Measurements from ENCODE around the gene SMCO1.
"Not testable (repeated sequence)": the region's sequence is repeated elsewhere in the genome, so short reads cannot be mapped to it uniquely, and the experiment has no call there.

SMCO1 gene

DNA sequence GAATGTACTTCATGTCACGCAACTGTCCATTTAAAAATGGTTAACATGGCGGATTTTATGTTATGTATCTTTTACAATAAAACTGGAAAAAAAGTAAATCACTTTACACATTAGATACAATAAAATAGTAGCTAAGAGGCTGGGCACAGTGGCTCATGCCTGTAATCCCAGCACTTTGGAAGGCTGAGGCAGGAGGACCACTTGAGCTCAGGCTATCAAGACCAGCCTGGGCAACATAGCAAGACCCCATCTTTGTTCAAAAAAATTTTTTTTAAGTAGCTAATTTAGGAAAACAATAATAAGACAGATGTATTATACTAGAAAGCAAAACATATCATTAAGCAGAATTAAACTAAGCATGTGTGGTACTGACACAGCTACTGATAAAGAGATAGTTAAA, 23.1 kb downstream of the SMCO1 start:
- no peak for DNase-seq (ENCODE audit: low read depth in 2 of 2)

DNA sequence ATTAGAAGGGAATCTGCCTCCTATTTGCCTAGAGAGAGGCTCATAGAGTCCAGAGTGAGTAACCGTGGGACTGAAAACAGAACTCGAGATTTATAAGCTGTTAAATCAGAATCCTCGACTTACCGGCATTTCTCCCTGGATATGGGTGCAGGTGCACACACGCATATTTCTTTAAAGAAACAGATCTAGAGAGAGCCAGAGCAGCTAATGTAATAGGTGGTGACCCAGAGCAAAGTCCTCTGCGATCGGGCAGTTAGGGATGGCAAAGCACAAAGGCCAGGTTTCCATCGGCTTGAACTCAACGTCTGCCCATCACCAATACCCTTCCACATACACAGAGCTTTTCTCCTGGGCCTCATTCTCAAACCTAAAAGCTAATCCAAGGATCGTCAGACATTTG, 25.4 kb downstream of the SMCO1 start:
- no peak for DNase-seq (ENCODE audit: low read depth in 2 of 2)

DNA sequence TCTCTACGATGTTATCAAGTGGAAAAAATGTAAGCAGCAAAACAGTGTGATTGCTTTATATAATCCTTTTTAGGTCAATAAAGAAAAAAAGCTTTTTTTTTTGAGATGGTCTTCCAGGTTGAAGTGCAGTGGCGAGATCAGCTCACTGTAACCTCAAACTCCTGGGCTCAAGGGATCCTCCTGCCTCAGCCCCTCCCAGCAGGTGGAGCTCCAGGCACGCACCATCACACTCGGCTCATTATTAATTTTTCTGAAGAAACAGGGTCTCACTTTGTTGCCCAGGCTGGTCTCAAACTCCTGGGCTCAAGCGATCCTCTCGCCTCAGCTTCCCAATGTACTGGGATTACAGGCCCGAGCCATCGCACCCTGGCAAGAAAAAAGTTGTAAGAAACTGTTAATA, 28.9 kb downstream of the SMCO1 start:
- no peak for DNase-seq (ENCODE audit: low read depth in 2 of 2)

DNA sequence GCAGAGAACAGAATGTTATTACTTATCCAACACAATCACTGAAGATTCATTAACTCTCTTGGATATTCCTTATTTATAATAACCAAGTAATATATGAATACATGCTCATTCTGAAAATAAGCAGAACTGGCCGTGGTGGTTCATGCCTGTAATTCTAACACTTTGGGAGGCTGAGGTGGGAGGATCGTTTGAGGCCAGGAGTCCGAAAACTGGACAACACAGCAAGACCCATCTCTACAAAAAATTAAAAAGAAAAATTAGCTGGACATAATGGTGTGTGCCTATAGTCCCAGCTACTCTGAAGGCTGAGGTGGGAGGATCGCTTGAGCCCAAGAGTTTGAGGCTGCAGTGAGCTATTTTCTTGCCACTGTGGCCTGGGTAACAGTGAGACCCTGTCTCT, 37.5 kb downstream of the SMCO1 start:
- DNase-seq (ENCODE audit: low read depth in 2 of 2): no peak

DNA sequence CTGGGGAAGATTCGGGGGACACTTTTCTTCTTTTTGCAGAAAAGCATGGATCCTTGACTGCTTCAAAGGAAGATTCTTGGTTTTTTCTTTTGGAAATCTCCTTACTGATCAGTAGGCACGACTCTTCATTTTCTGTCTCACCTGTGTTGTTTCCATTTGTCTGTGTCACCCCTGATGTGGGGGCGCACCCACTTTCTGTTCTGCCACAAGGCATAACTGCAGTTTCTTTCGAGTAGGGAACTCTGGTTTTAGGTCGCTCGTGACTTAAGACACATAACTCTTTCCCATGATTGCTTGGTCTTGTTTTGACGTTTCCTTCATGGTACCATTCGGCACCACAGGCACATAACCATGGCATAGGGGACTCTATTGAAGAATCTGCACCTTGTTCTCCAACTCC, 42.9 kb downstream of the SMCO1 start:
- no peak for DNase-seq (ENCODE audit: low read depth in 2 of 2)

DNA sequence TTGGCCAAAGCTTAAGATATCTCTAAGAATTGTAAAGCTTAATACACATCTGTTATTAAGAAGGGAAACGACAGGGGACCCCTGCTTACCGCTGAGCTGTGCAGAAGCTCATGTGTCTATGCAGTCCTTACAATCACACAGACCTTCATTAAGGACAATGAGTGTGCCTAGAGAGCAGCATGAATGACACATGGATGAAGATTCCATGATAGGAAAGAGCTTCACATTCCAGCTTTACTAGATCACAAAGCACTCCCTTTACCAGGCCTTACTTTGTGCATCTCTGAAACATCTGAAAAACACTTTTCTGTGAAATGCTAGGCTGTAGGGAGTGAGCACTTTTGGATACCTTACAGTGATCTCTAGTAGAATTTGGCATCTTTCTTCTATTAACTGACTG, 43.6 kb downstream of the SMCO1 start:
- DNase-seq (ENCODE audit: low read depth in 2 of 2): no peak

DNA sequence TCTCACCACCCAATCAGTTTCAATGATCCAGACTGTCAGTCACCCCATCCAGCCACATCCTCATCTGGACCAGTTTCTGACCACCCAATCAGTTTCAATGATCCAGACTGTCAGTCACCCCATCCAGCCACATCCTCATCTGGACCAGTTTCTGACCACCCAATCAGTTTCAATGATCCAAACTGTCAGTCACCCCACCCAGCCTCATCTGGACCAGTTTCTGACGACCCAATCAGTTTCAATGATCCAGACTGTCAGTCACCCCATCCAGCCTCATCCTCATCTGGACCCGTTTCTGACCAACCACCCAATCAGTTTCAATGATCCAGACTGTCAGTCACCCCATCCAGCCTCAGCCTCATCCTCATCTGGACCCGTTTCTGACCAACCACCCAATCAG, 45.0 kb downstream of the SMCO1 start:
- DNase-seq (ENCODE audit: low read depth in 2 of 2): not testable (repeated sequence)

DNA sequence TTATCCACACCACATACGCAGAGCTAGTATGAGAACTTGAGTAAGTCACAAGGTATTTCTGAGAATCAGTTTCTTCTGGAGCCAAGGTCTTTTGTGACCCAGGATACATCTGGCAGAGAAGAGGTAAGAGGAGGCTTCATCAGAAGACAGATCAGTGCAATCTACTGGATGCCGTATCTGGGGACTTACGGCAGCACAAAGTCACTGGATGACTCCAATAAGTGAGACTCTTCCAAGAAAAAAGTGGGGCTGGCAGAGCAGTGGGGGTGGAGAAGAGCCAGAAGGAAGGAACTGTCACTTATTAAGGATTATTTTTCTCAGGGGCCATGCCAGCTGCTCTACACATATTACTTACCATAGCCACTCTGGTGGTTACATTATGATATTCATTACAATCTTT, 51.3 kb downstream of the SMCO1 start:
- no peak for DNase-seq (ENCODE audit: low read depth in 2 of 2)

DNA sequence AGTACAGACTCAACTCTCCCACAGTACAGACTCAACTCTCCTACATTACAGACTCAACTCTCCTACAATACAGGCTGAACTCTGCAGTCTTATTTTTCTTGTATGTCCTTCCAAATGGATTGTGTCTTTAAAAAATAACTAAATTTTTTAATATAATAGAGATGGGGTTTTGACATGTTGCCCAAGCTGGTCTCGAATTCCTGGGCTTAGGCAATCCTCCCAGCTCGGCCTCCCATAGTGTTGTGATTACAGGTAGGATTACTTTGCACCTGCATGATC, 51.7 kb downstream of the SMCO1 start:
- DNase-seq (ENCODE audit: low read depth in 2 of 2): no peak

DNA sequence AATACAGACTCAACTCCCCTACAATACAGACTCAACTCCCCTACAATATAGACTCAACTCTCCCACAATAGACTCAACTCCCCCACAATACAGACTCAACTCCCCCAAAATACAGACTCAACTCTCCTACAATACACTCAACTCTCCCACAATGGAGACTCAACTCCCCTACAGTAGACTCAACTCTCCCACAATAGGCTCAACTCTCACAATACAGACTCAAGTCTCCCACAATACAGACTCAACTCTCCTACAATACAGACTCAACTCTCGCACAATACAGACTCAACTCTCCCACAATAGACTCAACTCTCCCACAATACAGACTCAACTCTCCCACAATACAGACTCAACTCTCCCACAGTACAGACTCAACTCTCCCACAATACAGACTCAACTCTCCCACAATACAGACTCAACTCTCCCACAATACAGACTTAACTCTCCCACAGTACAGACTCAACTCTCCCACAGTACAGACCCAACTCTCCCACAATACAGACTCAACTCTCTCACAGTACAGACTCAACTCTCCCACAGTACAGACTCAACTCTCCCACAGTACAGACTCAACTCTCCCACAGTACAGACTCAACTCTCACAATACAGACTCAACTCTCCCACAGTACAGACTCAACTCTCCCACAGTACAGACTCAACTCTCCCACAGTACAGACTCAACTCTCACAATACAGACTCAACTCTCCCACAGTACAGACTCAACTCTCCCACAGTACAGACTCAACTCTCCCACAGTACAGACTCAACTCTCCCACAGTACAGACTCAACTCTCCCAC, 52.3 kb downstream of the SMCO1 start:
- DNase-seq (ENCODE audit: low read depth in 2 of 2): not testable (repeated sequence)

DNA sequence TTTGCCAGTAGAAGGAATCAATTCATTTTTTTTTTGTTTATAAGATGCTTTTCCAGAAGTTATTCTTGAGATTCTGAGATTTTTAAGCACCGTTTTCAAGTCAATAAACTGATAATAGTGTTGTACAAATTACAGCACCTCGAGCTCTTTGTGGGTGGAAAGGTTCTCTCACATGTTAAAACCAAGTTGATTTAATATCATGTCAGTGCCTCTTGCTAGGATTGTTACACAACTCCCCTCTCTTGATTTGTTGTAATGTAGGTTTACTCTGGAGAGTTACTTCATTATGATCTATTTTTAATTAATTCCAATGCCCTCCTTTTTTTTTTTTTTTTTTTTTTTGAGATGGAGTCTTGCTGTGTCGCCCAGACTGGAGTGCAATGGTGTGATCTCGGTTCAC, 57.1 kb downstream of the SMCO1 start:
- DNase-seq (ENCODE audit: low read depth in 2 of 2): no peak

DNA sequence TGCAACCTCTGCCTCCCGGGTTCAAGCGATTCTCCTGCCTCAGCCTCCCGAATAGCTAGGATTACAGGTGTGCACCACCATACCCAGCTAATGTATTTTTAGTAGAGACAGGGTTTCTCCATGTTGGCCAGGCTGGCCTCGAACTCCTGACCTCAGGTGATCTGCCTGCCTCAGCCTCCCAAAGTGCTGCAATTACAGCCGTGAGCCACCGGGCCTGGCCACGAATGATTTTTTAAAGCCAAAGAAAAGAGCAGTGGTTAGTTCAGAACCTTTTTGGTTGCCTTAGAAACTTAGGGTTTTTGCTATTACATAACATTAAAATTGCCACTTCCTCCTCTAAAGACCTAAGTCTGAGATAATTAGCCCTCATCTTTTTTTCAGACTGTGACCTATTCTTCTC, 57.7 kb downstream of the SMCO1 start:
- not testable (repeated sequence) for DNase-seq (ENCODE audit: low read depth in 2 of 2)

Data from stimulated activated CD4-positive, alpha-beta T cell treated with anti-CD3 and anti-CD28 coated beads, Interleukin-4, amount 100 ng/mL, for 48 hours (primary cell).